AG04450 (cell line): ENCODE results near the gene SCRT2. TPM values are rescaled to one million over a fixed set of nuclear protein-coding genes. Genes with fewer than 3 reads are reported as not detected.

Experiments
- CTCF ChIA-PET: fragments of 300-600, 350-600 bp; formaldehyde crosslinking; extraction: SDS; loops from one replicate; lab custom pipeline; 2022; ENCODE audit warnings: antibody characterized with exemption, inconsistent platforms; lab: Charles Lee
- POLR2A ChIA-PET: fragments of 350-600 bp; formaldehyde crosslinking; extraction: SDS; loops from one replicate; lab custom pipeline; 2021; ENCODE audit warnings: antibody characterized with exemption, inconsistent platforms; lab: Yijun Ruan, JAX
- DNase-seq: peaks from one replicate; pipeline ENCODE4 v3.0.0-alpha.2; 2011; ENCODE audit warnings: low read depth, low spot score
- H3K27ac ChIP-seq: one replicate; pipeline ENCODE4 v1.5.1; 2012; ENCODE audit warnings: low read depth, low read length, control low read depth
- H3K27me3 ChIP-seq: one replicate; pipeline ENCODE4 v1.6.0; 2012; ENCODE audit warnings: low read length; ENCODE audit not compliant: control insufficient read depth, insufficient read depth
- H3K4me3 ChIP-seq: 2 replicates; pipeline ENCODE4 v1.5.1; 2011; ENCODE audit warnings: mild to moderate bottlenecking, low read depth, low read length, control low read depth
- H3K9me3 ChIP-seq: 2 replicates; pipeline ENCODE4 v1.5.1; 2012; ENCODE audit warnings: low read length; ENCODE audit not compliant: control insufficient read depth, insufficient read depth
- CTCF ChIP-seq: IDR thresholded peaks from 2 replicates; pipeline ENCODE4 v1.5.1; 2011; ENCODE audit warnings: low read depth, low read length, control low read depth, inconsistent platforms
- polyA plus RNA-seq: library from polyadenylated mRNA; depleted of rRNA; stranded (reverse); fragments of >200 nt; gene quantifications from 2 replicates; pipeline ENCODE4 v1.2.3, GENCODE V29; 2011

Gene SCRT2
- polyA plus RNA-seq, 1 experiment, result not detected

- ChIA-PET POLR2A (no interaction called here), CTCF (interaction anchor here (1.9 kb wide), 1 partner anchor 99 kb away, joined by 4 read pairs; no protein-coding TSS in a partner anchor)
- H3K9me3 ChIP-seq, result no peaks in the 10 kb centered on the region; the same call in 1 of the 2 replicates
- no peak overlapping the region for H3K4me3 ChIP-seq
- no peak for DNase-seq
- no peak for TF ChIP-seq CTCF
- H3K27me3 ChIP-seq, result peaks cover 57% of the 10 kb centered on the region
- no peak overlapping the region for H3K27ac ChIP-seq
These were observed 13.9 kb downstream of the SCRT2 start for GRCh38 chr20:661474-662270.

- CTCF ChIA-PET, result interaction anchor here (1.7 to 2.0 kb wide), 2 partner anchors 8 to 13 kb away, joined by 7 to 11 read pairs; no protein-coding TSS in a partner anchor
- no peak for TF ChIP-seq CTCF
- no peak for DNase-seq
- H3K4me3 ChIP-seq, result no peak overlapping the region
- no peaks in the 10 kb centered on the region; the same call in 1 of the 2 replicates for H3K9me3 ChIP-seq
- H3K27me3 ChIP-seq, result peaks cover 32% of the 10 kb centered on the region
- POLR2A ChIA-PET, result no interaction called here
- H3K27ac ChIP-seq, result no peak overlapping the region
These were observed 16.8 kb downstream of the SCRT2 start for GRCh38 chr20:658731-659291.

GRCh38 chr20:658202-658601, 17.4 kb downstream of the SCRT2 start:
- Histone ChIP-seq H3K27ac (no peak overlapping the region), H3K9me3 (no peaks in the 10 kb centered on the region; the same call in 1 of the 2 replicates), H3K4me3 (no peak overlapping the region), H3K27me3 (peaks cover 26% of the 10 kb centered on the region)
- no peak for DNase-seq
- ChIA-PET CTCF (interaction anchor here (1.0 to 2.0 kb wide), 3 partner anchors 9 to 81 kb away, joined by 3 to 11 read pairs (median 7); no protein-coding TSS in a partner anchor), POLR2A (no interaction called here)
- no peak for TF ChIP-seq CTCF

GRCh38 chr20:655726-656624, 19.6 kb downstream of the SCRT2 start:
- POLR2A ChIA-PET, result no interaction called here
- Histone ChIP-seq H3K4me3 (no peak overlapping the region), H3K9me3 (no peaks in the 10 kb centered on the region), H3K27me3 (peaks cover 7% of the 10 kb centered on the region), H3K27ac (no peak overlapping the region)
- CTCF ChIA-PET, result interaction anchor here (2.8 to 3.4 kb wide), 2 partner anchors 10 to 11 kb away, joined by 11 to 21 read pairs; no protein-coding TSS in a partner anchor
- no peak for TF ChIP-seq CTCF
- no peak for DNase-seq
